Tibial nerve (tissue), 4 donors: ENCODE measurements around the gene SLC52A3.

Source experiments
- EP300 ChIP-seq, 2 donors: sonication (generic); formaldehyde crosslinking; IDR thresholded peaks; one replicate each; pipeline ENCODE4 v1.6.1; 2017; ENCODE audit warnings: antibody characterized with exemption in 2 of 2, mild to moderate bottlenecking in 1 of 2
- POLR2A ChIP-seq, 2 donors: fragments of 450-650 bp; IDR thresholded peaks; one replicate each; pipeline ENCODE4 v1.6.1; 2017; ENCODE audit warnings: antibody characterized with exemption in 2 of 2, mild to moderate bottlenecking in 2 of 2, moderate library complexity in 2 of 2
- TF ChIP-seq, protein P1 (sequence below), 5 experiments: fragments of 200-600 bp in 3 of 5; fragments of 450-650 bp in 2 of 5; sonication (generic) in 3 of 5; IDR thresholded peaks; one replicate each; pipeline ENCODE4 v1.5.1; 2016 to 2019; ENCODE audit warnings: antibody characterized with exemption in 5 of 5, mild to moderate bottlenecking in 3 of 5, moderate library complexity in 2 of 5

DNA sequence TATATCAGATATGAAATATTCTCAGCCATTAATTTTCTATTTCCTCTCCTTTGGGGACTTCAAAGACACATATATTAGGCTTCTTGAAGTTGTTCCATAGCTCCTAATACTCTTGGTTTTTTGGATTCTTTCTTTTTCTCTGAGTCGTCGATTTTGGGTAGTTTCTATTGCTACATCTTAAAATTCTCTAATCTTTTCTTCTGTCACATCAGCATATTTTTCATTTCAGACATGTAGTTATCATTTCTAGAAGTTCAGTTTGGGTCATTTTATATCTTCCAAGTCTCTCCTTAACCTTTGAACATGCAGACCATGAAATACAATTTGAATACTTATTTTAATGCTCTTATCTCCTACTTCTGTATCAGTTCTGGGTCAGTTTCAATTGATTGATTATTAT lies 53.8 kb downstream of the SLC52A3 start:
- TF ChIP-seq, protein P1, sequence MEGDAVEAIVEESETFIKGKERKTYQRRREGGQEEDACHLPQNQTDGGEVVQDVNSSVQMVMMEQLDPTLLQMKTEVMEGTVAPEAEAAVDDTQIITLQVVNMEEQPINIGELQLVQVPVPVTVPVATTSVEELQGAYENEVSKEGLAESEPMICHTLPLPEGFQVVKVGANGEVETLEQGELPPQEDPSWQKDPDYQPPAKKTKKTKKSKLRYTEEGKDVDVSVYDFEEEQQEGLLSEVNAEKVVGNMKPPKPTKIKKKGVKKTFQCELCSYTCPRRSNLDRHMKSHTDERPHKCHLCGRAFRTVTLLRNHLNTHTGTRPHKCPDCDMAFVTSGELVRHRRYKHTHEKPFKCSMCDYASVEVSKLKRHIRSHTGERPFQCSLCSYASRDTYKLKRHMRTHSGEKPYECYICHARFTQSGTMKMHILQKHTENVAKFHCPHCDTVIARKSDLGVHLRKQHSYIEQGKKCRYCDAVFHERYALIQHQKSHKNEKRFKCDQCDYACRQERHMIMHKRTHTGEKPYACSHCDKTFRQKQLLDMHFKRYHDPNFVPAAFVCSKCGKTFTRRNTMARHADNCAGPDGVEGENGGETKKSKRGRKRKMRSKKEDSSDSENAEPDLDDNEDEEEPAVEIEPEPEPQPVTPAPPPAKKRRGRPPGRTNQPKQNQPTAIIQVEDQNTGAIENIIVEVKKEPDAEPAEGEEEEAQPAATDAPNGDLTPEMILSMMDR (IDR thresholded peaks at IDR 0.05): no peak
- TF ChIP-seq POLR2A (IDR thresholded peaks at IDR 0.05) (no peak), EP300 (IDR thresholded peaks at IDR 0.05) (no peak)
